GM18870 (cell line): ENCODE data around the gene IL25.
"Not testable (repeated sequence)": the region's sequence is repeated elsewhere in the genome, so short reads cannot be mapped to it uniquely, and the experiment has no call there.

Source experiments
- ATAC-seq: cut with Tn5 transposase; IDR thresholded peaks from one replicate; pipeline ENCODE4 v1.9.1; 2021; ENCODE audit warnings: moderate library complexity; ENCODE audit not compliant: unreplicated experiment

Gene IL25

GRCh38 chr14:23387916-23388882, 15.6 kb downstream of the IL25 start:
- no peak for ATAC-seq

GRCh38 chr14:23388996-23389395, 16.4 kb downstream of the IL25 start:
- ATAC-seq, result no peak

GRCh38 chr14:23389396-23389795, 16.8 kb downstream of the IL25 start:
- ATAC-seq, result no peak

GRCh38 chr14:23389871-23390270, 17.3 kb downstream of the IL25 start:
- not testable (repeated sequence) for ATAC-seq

GRCh38 chr14:23392613-23393012, 20.0 kb downstream of the IL25 start:
- no peak for ATAC-seq

- no peak for ATAC-seq
Measured at GRCh38 chr14:23396126-23396525, 23.5 kb downstream of the IL25 start.

- no peak for ATAC-seq
Measured at GRCh38 chr14:23396781-23397407, 24.3 kb downstream of the IL25 start.

- ATAC-seq, result no peak
Measured at GRCh38 chr14:23398348-23398747, 25.7 kb downstream of the IL25 start.

GRCh38 chr14:23399136-23399535, 26.5 kb downstream of the IL25 start:
- no peak for ATAC-seq

- no peak for ATAC-seq
Measured at GRCh38 chr14:23399591-23399990, 27.0 kb downstream of the IL25 start.

GRCh38 chr14:23400496-23401149, 28.0 kb downstream of the IL25 start:
- not testable (repeated sequence) for ATAC-seq

- no peak for ATAC-seq
Measured at GRCh38 chr14:23401291-23401690, 28.7 kb downstream of the IL25 start.

- ATAC-seq, result no peak
Measured at GRCh38 chr14:23402296-23403138, 29.9 kb downstream of the IL25 start.

- ATAC-seq, result no peak
Measured at GRCh38 chr14:23403139-23403438, 30.5 kb downstream of the IL25 start.

- no peak for ATAC-seq
Measured at GRCh38 chr14:23403908-23404307, 31.3 kb downstream of the IL25 start.

- no peak for ATAC-seq
Measured at GRCh38 chr14:23404331-23404900, 31.8 kb downstream of the IL25 start.

GRCh38 chr14:23405096-23405495, 32.5 kb downstream of the IL25 start:
- no peak for ATAC-seq

GRCh38 chr14:23405516-23406025, 33.0 kb downstream of the IL25 start:
- no peak for ATAC-seq

- no peak for ATAC-seq
Measured at GRCh38 chr14:23406244-23406643, 33.6 kb downstream of the IL25 start.

GRCh38 chr14:23406725-23407355, 34.2 kb downstream of the IL25 start:
- ATAC-seq, result no peak
